ENCODE results near the gene WDR45. TPM values are rescaled to one million over a fixed set of nuclear protein-coding genes. Genes with fewer than 3 reads are reported as not detected.

Gene WDR45
- total and polyA plus RNA-seq, 10 of the 15 experiments (the other 5 are each of a cell fraction or from before 2014, with no cell fraction given) = 5.9 to 30.9 (median 20.6) TPM

GRCh38 chrX:49043220-49043986 lies 36.3 kb downstream of the WDR45 start, which contains the start of gene TFE3 (continued):
- TF ChIP-seq LARP7 (IDR thresholded peaks at IDR 0.05) (no peak), KDM1A (IDR thresholded peaks at IDR 0.05; ENCODE audit: borderline replicate concordance) (no peak), HDAC6 (IDR thresholded peaks at IDR 0.05; ENCODE audit: unreplicated experiment) (no peak), RBBP5 (conservative IDR thresholded peaks at IDR 0.05) (no peak), SRF (IDR thresholded peaks at IDR 0.05; ENCODE audit: low read depth in 2 of 2, low read length in 2 of 2) (no peak), STAT1 (conservative IDR thresholded peaks at IDR 0.05) (no peak), FOXM1 (IDR thresholded peaks at IDR 0.05; ENCODE audit: low read depth, low read length) (no peak), CBFB (IDR thresholded peaks at IDR 0.05; ENCODE audit: low read depth) (no peak), NKRF (conservative IDR thresholded peaks at IDR 0.05) (no peak), NRF1 (conservative IDR thresholded peaks at IDR 0.05; ENCODE audit: low read depth, low read length) (peak; percentile 83), MEF2A (IDR thresholded peaks at IDR 0.05; ENCODE audit: insufficient read depth, low read depth, low read length) (no peak), TBL1XR1 (IDR thresholded peaks at IDR 0.05; ENCODE audit: low read depth, low read length) (no peak), IRF4 (IDR thresholded peaks at IDR 0.05; ENCODE audit: low read depth, low read length) (no peak), ZNF687 (IDR thresholded peaks at IDR 0.05) (no peak), CEBPB (IDR thresholded peaks at IDR 0.05; ENCODE audit: borderline replicate concordance in 1 of 2, low read depth in 2 of 2, low read length in 2 of 2) (no peak), SP1 (IDR thresholded peaks at IDR 0.05; ENCODE audit: low read depth, low read length) (peak; percentile 73), TCF7 (IDR thresholded peaks at IDR 0.05; ENCODE audit: borderline replicate concordance) (no peak), BRCA1 (IDR thresholded peaks at IDR 0.05; ENCODE audit: low read depth, low read length) (no peak), EED (IDR thresholded peaks at IDR 0.05; ENCODE audit: low read depth) (no peak), IRF3 (IDR thresholded peaks at IDR 0.05) (no peak), BCL3 (IDR thresholded peaks at IDR 0.05; ENCODE audit: borderline replicate concordance, insufficient read depth, low read depth, low read length, poor library complexity, severe bottlenecking) (no peak), HCFC1 (IDR thresholded peaks at IDR 0.05; ENCODE audit: low read length) (no peak), ZNF274 (IDR thresholded peaks at IDR 0.05; ENCODE audit: insufficient read depth, insufficient read length) (no peak), BCL11A (IDR thresholded peaks at IDR 0.05; ENCODE audit: low read depth, low read length) (no peak)

All from GM12878 (cell line).